ENCODE results near the gene ALG9. TPM values are rescaled to one million over a fixed set of nuclear protein-coding genes. Genes with fewer than 3 reads are reported as not detected.

ALG9 gene
- total RNA-seq, 4 donors from 2014 or later, result 18.4 to 24.1 (median 22.1) TPM

DNA sequence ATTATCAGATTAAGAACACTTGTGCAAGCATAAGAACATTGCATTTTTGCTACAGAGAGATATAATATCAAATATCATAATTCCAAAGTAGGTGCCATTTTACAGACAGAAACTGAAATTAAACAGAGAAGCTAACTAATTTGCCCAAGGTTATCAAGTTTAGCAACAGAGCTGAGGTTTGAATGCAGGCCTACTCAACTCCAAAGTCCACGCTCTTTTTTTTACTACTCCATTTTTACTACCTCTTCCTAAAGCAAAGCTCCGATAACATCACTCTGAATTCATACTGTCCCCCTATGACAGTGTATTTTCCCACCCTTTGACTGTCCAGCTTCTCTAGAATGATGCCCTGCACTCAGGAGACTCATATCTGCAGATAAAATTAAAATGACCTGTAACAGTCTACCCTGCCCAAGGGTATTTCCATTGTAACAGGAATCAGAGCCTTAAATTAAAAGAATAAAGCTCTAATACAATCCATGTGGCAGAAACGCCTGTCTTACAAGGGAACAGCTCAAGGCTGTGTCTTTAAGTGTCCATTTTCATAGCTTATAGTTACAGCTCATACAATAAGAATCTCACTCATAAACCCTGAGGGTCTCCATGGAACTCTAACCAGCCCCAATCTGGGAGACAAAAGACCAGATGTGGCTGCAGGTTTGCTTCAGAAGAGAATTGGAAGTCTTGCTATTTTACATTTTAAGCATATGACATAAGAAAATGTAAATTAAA, 36.8 kb downstream of the ALG9 start:
- no peak for DNase-seq (ENCODE audit: extremely low spot score)
- Histone ChIP-seq H3K36me3 (peaks cover 16 to 69% (median 49%) of the 10 kb centered on the region in 4 donors), H3K27ac (replicated peaks in 1 of 4) (no peak overlapping the region), H3K4me3 (no peak overlapping the region), H3K27me3 (no peaks in the 10 kb centered on the region), H3K4me1 (no peaks in the 10 kb centered on the region), H3K9me3 (no peaks in the 10 kb centered on the region)
- TF ChIP-seq EP300 (IDR thresholded peaks at IDR 0.05), result no peak
- TF ChIP-seq, protein P1, sequence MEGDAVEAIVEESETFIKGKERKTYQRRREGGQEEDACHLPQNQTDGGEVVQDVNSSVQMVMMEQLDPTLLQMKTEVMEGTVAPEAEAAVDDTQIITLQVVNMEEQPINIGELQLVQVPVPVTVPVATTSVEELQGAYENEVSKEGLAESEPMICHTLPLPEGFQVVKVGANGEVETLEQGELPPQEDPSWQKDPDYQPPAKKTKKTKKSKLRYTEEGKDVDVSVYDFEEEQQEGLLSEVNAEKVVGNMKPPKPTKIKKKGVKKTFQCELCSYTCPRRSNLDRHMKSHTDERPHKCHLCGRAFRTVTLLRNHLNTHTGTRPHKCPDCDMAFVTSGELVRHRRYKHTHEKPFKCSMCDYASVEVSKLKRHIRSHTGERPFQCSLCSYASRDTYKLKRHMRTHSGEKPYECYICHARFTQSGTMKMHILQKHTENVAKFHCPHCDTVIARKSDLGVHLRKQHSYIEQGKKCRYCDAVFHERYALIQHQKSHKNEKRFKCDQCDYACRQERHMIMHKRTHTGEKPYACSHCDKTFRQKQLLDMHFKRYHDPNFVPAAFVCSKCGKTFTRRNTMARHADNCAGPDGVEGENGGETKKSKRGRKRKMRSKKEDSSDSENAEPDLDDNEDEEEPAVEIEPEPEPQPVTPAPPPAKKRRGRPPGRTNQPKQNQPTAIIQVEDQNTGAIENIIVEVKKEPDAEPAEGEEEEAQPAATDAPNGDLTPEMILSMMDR (IDR thresholded peaks at IDR 0.05), result no peak
- TF ChIP-seq POLR2A (IDR thresholded peaks at IDR 0.05; ENCODE audit: low read depth), result no peak
- TF ChIP-seq POLR2AphosphoS5 (IDR thresholded peaks at IDR 0.05), result no peak
- whole genome bisulfite sequencing, result 96% methylated on average over 3 of the region's 3 CpGs
- intact Hi-C loops (cut with DNase I), result no loop called here

DNA sequence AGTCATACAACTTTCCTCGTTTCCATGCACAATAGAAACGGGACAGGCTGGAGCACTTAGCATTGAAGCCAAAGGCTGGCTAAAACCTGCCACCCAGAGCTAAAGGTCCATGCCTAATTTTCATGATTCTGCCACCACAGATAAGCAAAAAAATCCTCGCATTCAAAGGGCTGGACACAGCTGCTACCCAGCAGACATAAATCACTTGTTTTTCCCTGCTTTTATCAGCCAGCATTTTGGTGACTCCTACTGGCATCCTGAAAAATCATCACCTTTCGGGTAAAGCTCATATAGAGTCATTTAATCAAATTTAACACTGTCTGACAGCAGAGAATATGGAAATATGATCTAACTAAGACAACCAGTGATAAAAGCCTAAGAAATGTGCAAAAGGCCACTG, 37.9 kb downstream of the ALG9 start:
- Histone ChIP-seq H3K36me3 (peaks cover 16 to 72% (median 49%) of the 10 kb centered on the region in 4 donors), H3K4me3 (no peak overlapping the region), H3K4me1 (no peaks in the 10 kb centered on the region), H3K27me3 (no peaks in the 10 kb centered on the region), H3K9me3 (no peaks in the 10 kb centered on the region), H3K27ac (replicated peaks in 1 of 4) (no peak overlapping the region)
- no peak for DNase-seq (ENCODE audit: extremely low spot score)
- 72% methylated on average over 4 of the region's 4 CpGs for WGBS
- TF ChIP-seq EP300 (IDR thresholded peaks at IDR 0.05) (no peak), POLR2AphosphoS5 (IDR thresholded peaks at IDR 0.05) (no peak), POLR2A (IDR thresholded peaks at IDR 0.05; ENCODE audit: low read depth) (no peak)
- TF ChIP-seq, protein P1 (IDR thresholded peaks at IDR 0.05), result no peak
- intact Hi-C loops (cut with DNase I), result no loop called here

DNA sequence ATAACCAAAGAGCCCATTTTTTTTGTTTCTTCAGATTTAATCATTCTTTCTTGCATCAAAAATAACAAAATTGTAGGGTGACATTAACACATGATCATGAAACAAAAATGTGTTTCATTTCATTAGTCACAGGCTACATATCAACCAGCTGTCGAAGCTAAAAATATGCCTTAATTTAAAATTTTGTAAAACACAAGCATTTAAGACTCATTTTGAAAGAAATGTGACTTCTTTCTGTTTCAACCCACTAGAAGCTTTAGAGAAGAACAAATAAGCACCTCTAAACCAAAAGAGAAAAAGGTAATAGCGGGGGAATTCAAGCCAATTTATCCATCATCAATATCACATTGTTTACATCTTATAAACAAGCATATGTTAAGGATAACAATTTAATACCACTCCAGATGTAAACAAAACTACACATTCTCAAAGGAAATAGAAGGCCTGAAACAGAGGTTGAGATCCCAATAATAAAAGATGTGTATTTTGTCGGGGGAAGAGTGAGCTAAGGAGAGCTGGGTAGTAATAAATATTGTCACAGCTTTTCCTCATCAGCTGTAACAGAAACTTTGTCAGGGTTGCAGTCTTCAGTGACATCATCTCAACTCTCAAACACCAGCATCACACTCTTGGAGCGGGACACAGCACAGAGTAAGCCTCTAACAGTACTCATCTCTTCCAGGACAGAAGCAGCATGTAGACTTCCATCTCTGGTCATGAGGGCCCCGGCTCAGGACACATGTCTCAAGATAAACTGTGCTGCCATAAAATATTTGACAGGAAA, 42.0 kb downstream of the ALG9 start:
- no peaks in the 10 kb centered on the region for H3K4me1 ChIP-seq
- TF ChIP-seq EP300 (IDR thresholded peaks at IDR 0.05) (no peak), POLR2AphosphoS5 (IDR thresholded peaks at IDR 0.05) (no peak), POLR2A (IDR thresholded peaks at IDR 0.05; ENCODE audit: low read depth) (no peak)
- TF ChIP-seq, protein P1 (IDR thresholded peaks at IDR 0.05), result no peak
- no peaks in the 10 kb centered on the region for H3K27me3 ChIP-seq
- no peak for DNase-seq (ENCODE audit: extremely low spot score)
- H3K4me3 ChIP-seq, result no peak overlapping the region
- intact Hi-C loops (cut with DNase I), result no loop called here
- H3K36me3 ChIP-seq, result peaks cover 0 to 46% (median 19%) of the 10 kb centered on the region in 4 donors
- 85% methylated on average over 5 of the region's 5 CpGs for WGBS
- H3K9me3 ChIP-seq, result no peaks in the 10 kb centered on the region
- H3K27ac ChIP-seq (replicated peaks in 1 of 4), result no peak overlapping the region

DNA sequence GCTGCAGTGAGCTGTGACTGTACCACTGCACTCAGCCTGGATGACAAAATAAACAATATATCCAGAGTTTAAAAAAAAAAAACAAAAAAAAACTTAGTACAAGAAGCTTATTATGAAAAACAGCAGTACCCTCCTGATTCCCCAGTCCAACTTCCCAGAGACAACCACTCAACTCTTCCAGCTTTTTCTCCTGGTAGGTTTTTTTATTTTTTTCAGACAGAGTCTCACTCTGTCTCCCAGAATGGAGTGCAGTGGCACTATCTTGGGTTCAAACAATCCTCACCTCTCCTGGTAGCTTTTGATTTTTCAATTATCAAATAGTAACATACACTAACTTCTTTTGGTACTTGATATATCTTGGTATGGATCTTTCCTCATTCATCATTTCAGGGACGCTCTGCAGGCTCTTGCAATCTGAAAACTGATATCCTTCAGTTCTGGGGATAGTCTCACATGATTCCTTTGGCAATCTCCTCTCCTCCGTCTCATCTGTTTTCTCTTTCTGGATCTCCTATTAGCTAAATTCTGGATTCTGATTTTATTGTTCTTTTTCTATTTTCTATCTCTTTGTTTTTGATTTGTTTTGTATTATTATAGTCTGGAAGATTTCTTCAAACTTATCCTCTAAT, 44.9 kb downstream of the ALG9 start:
- TF ChIP-seq EP300 (IDR thresholded peaks at IDR 0.05) (no peak), POLR2AphosphoS5 (IDR thresholded peaks at IDR 0.05) (no peak), POLR2A (IDR thresholded peaks at IDR 0.05; ENCODE audit: low read depth) (no peak)
- TF ChIP-seq, protein P1 (IDR thresholded peaks at IDR 0.05), result no peak
- Histone ChIP-seq H3K27me3 (no peaks in the 10 kb centered on the region), H3K9me3 (no peaks in the 10 kb centered on the region), H3K4me1 (no peaks in the 10 kb centered on the region), H3K4me3 (no peak overlapping the region), H3K27ac (replicated peaks in 1 of 4) (no peak overlapping the region), H3K36me3 (peaks cover 0 to 35% (median 14%) of the 10 kb centered on the region in 4 donors)
- intact Hi-C loops (cut with DNase I), result no loop called here
- WGBS, result 93% methylated on average over 2 of the region's 2 CpGs
- no peak for DNase-seq (ENCODE audit: extremely low spot score)

Data from esophagus muscularis mucosa (tissue), 4 donors.